GM12878 (cell line): Measurements from ENCODE around the gene BOLA1. TPM values are rescaled to one million over a fixed set of nuclear protein-coding genes. Genes with fewer than 3 reads are reported as not detected.
A peak's percentile ranks its signal among the peaks of the same experiment; 100 is the strongest.

Experiments used
- CBX3 ChIP-seq: fragments of 200-600 bp; sonication (generic); IDR thresholded peaks from 2 replicates; pipeline ENCODE4 v1.6.1; 2016; ENCODE audit warnings: low read depth, borderline replicate concordance
- E2F8 ChIP-seq: fragments of 450-650 bp; IDR thresholded peaks from 2 replicates; pipeline ENCODE4 v1.6.1; 2018; ENCODE audit warnings: mild to moderate bottlenecking, low read depth, moderate library complexity; ENCODE audit not compliant: partially characterized antibody
- MXI1 ChIP-seq: fragments of 150-350 bp; IDR thresholded peaks from 2 replicates; pipeline ENCODE4 v1.6.1; 2011; ENCODE audit warnings: low read depth, mild to moderate bottlenecking, inconsistent platforms, low read length, improper control_type of control experiment
- NR2C1 ChIP-seq: fragments of 450-650 bp; IDR thresholded peaks from 2 replicates; pipeline ENCODE4 v1.6.1; 2017; ENCODE audit warnings: antibody characterized with exemption, mild to moderate bottlenecking, moderate library complexity
- POLR2AphosphoS5 ChIP-seq: IDR thresholded peaks from 2 replicates; pipeline ENCODE4 v1.6.1; 2011; ENCODE audit warnings: mild to moderate bottlenecking, low read length, inconsistent platforms
- SUZ12 ChIP-seq: fragments of 200-600 bp; sonication (generic); IDR thresholded peaks from one replicate; pipeline ENCODE4 v1.6.1; 2018; ENCODE audit warnings: antibody characterized with exemption, mild to moderate bottlenecking; ENCODE audit not compliant: unreplicated experiment
- TCF7 ChIP-seq: IDR thresholded peaks from 2 replicates; pipeline ENCODE4 v1.6.1; 2014; ENCODE audit warnings: antibody characterized with exemption, borderline replicate concordance
- YBX1 ChIP-seq: fragments of 450-650 bp; IDR thresholded peaks from 2 replicates; pipeline ENCODE4 v1.6.1; 2016; ENCODE audit warnings: antibody characterized with exemption
- polyA plus RNA-seq, 11 experiments: library from polyadenylated mRNA; depleted of rRNA in 4 of 11; unstranded in 6 of 11; stranded (reverse) in 5 of 11; fragments of >200 nt; fragmentation: Nextera tagmentation in 4 of 11; fragmentation: Illumina TruSeq in 1 of 11; extraction: Ambion mirVana in 4 of 11; extraction: Trizol in 1 of 11; gene quantifications; 1 replicate in 1 of 11; 2 replicates in 10 of 11; pipeline versions ENCODE4 v1.2.1 to v1.2.3, GENCODE V29; 2011 to 2016; ENCODE audit warnings: inconsistent platforms in 2 of 11, missing spikeins in 2 of 11, low read depth in 1 of 11
- total RNA-seq, 4 experiments: library from RNA; depleted of rRNA in 3 of 4; stranded (reverse); fragments of >200 nt in 3 of 4; fragmentation: Illumina TruSeq in 1 of 4; extraction: Trizol in 1 of 4; gene quantifications; 2 replicates each; pipeline versions ENCODE4 v1.2.1 to v1.2.3, GENCODE V29; 2013 to 2021
- TF ChIP-seq, protein P1 (sequence below): fragments of 450-650 bp; conservative IDR thresholded peaks from 2 replicates; pipeline ENCODE4 v1.6.1; 2017; ENCODE audit warnings: mild to moderate bottlenecking, moderate library complexity

Gene BOLA1
- total and polyA plus RNA-seq, 10 of the 15 experiments (the other 5 are each of a cell fraction or from before 2014, with no cell fraction given), result 0.74 to 18.7 (median 11.3) TPM

GRCh38 chr1:149899460-149900284 lies at the start of gene BOLA1 (continued):
- no peak for TF ChIP-seq TCF7
- peak; percentile 90 for TF ChIP-seq NR2C1
- TF ChIP-seq SUZ12, result no peak
- TF ChIP-seq CBX3, result no peak
- peak; percentile 29 for TF ChIP-seq MXI1
- no peak for TF ChIP-seq YBX1
- peak; percentile 53; the same call in 1 of the 2 replicates for TF ChIP-seq POLR2AphosphoS5
- TF ChIP-seq, protein P1, sequence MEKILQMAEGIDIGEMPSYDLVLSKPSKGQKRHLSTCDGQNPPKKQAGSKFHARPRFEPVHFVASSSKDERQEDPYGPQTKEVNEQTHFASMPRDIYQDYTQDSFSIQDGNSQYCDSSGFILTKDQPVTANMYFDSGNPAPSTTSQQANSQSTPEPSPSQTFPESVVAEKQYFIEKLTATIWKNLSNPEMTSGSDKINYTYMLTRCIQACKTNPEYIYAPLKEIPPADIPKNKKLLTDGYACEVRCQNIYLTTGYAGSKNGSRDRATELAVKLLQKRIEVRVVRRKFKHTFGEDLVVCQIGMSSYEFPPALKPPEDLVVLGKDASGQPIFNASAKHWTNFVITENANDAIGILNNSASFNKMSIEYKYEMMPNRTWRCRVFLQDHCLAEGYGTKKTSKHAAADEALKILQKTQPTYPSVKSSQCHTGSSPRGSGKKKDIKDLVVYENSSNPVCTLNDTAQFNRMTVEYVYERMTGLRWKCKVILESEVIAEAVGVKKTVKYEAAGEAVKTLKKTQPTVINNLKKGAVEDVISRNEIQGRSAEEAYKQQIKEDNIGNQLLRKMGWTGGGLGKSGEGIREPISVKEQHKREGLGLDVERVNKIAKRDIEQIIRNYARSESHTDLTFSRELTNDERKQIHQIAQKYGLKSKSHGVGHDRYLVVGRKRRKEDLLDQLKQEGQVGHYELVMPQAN, result peak; percentile 79
- TF ChIP-seq E2F8, result peak; percentile 29
